COR-L47 (cell line): Measurements from ENCODE around the gene MMRN2.
"Not testable (repeated sequence)": the region's sequence is repeated elsewhere in the genome, so short reads cannot be mapped to it uniquely, and the experiment has no call there.

ENCODE experiments used
- DNase-seq: peaks from one replicate; lab custom pipeline; 2025; lab: John Stamatoyannopoulos, UW

The MMRN2 gene

GRCh38 chr10:86957471-86958115, at the start of gene MMRN2:
TSS of gene MMRN2 (minus strand) at chr10:86957615. CDS start at chr10:86957541, 74 bp downstream.
- no peak for DNase-seq

GRCh38 chr10:87007124-87007523, 49.7 kb upstream of the MMRN2 start:
- not testable (repeated sequence) for DNase-seq

GRCh38 chr10:87000491-87000890, 43.1 kb upstream of the MMRN2 start:
- DNase-seq = no peak

GRCh38 chr10:86999802-87000403, 42.5 kb upstream of the MMRN2 start:
- not testable (repeated sequence) for DNase-seq

GRCh38 chr10:86992929-86993328, 35.5 kb upstream of the MMRN2 start:
- DNase-seq = no peak

GRCh38 chr10:86992456-86992855, 35.0 kb upstream of the MMRN2 start:
- DNase-seq = no peak

- DNase-seq = not testable (repeated sequence)
Measured at GRCh38 chr10:86991362-86991761, 33.9 kb upstream of the MMRN2 start.

- no peak for DNase-seq
Measured at GRCh38 chr10:86988520-86988919, 31.1 kb upstream of the MMRN2 start.

- not testable (repeated sequence) for DNase-seq
Measured at GRCh38 chr10:86984498-86984897, 27.1 kb upstream of the MMRN2 start.

- DNase-seq = no peak
Measured at GRCh38 chr10:86981716-86982115, 24.3 kb upstream of the MMRN2 start.

- DNase-seq = not testable (repeated sequence)
Measured at GRCh38 chr10:86981020-86981419, 23.6 kb upstream of the MMRN2 start.

- no peak for DNase-seq
Measured at GRCh38 chr10:86979977-86980448, 22.6 kb upstream of the MMRN2 start.

GRCh38 chr10:86979296-86979818, 21.9 kb upstream of the MMRN2 start:
- DNase-seq = no peak

- DNase-seq = not testable (repeated sequence)
Measured at GRCh38 chr10:86978457-86978856, 21.0 kb upstream of the MMRN2 start.

- no peak for DNase-seq
Measured at GRCh38 chr10:86976362-86977056, 19.1 kb upstream of the MMRN2 start.

GRCh38 chr10:86974484-86974883, 17.1 kb upstream of the MMRN2 start:
- DNase-seq = no peak

- no peak for DNase-seq
Measured at GRCh38 chr10:86972613-86973380, 15.4 kb upstream of the MMRN2 start.

- DNase-seq = no peak
Measured at GRCh38 chr10:86971232-86971991, 14.0 kb upstream of the MMRN2 start.

GRCh38 chr10:86970982-86971231, 13.5 kb upstream of the MMRN2 start:
- DNase-seq = no peak

- DNase-seq = no peak
Measured at GRCh38 chr10:86970162-86970981, 13.0 kb upstream of the MMRN2 start.
